GM23338 (cell line): ENCODE data around the gene SLC36A1. TPM values are rescaled to one million over a fixed set of nuclear protein-coding genes. Genes with fewer than 3 reads are reported as not detected.

Experiments
- CTCF ChIP-seq, 2 experiments: fragments of 200-600 bp in 1 of 2; sonication (generic) in 1 of 2; conservative IDR thresholded peaks; 2 replicates each; pipeline versions ENCODE4 v1.5.1 to v1.6.1; 2016 to 2017; ENCODE audit warnings: antibody characterized with exemption in 2 of 2, low read depth in 2 of 2, mild to moderate bottlenecking in 2 of 2, moderate library complexity in 1 of 2
- EZH2 ChIP-seq: fragments of 200-600 bp; sonication (generic); IDR thresholded peaks from one replicate; pipeline ENCODE4 v1.8.0; 2017; ENCODE audit warnings: antibody characterized with exemption, mild to moderate bottlenecking, low read depth; ENCODE audit not compliant: unreplicated experiment
- NANOG ChIP-seq: IDR thresholded peaks from 2 replicates; pipeline ENCODE4 v1.6.1; 2016; ENCODE audit warnings: antibody characterized with exemption, borderline replicate concordance
- ZNF114 ChIP-seq: fragments of 250-450 bp; sonication (Bioruptor Pico); IDR thresholded peaks from 2 replicates; pipeline ENCODE4 v1.5.0; 2020; ENCODE audit warnings: mild to moderate bottlenecking, moderate library complexity
- ZNF331 ChIP-seq: fragments of 250-450 bp; sonication (Bioruptor Pico); IDR thresholded peaks from 2 replicates; pipeline ENCODE4 v1.5.0; 2020; ENCODE audit warnings: low read depth, mild to moderate bottlenecking, moderate library complexity
- ZNF462 ChIP-seq: fragments of 250-450 bp; sonication (Bioruptor Pico); IDR thresholded peaks from 2 replicates; pipeline ENCODE4 v1.5.0; 2020; ENCODE audit warnings: mild to moderate bottlenecking, moderate library complexity
- polyA plus RNA-seq: library from polyadenylated mRNA; unstranded; fragments of >200 nt; fragmentation: Nextera tagmentation; extraction: Ambion mirVana; gene quantifications from 2 replicates; pipeline ENCODE4 v1.2.1, GENCODE V29; 2016
- total RNA-seq: library from RNA; depleted of rRNA; stranded (reverse); fragments of >200 nt; shearing (Covaris generic); gene quantifications from 2 replicates; pipeline ENCODE4 v1.2.3, GENCODE V29; 2014

Gene SLC36A1
- total and polyA plus RNA-seq, 2 experiments from 2014 or later = 5.2 to 10.4 TPM

GRCh38 chr5:151497391-151498002 lies 50.1 kb downstream of the SLC36A1 start (continued):
- no peak for TF ChIP-seq ZNF462 (CRISPR knock-in tag)
- no peak for TF ChIP-seq CTCF (conservative IDR thresholded peaks at IDR 0.05; ENCODE audit: low read depth in 2 of 2)
- no peak for TF ChIP-seq NANOG
- TF ChIP-seq ZNF331 (CRISPR knock-in tag) = no peak
- TF ChIP-seq EZH2 = no peak
- no peak for TF ChIP-seq ZNF114 (CRISPR knock-in tag)
